ENCODE data around the gene TTF1. TPM values are rescaled to one million over a fixed set of nuclear protein-coding genes. Genes with fewer than 3 reads are reported as not detected.
A peak's percentile ranks its signal among the peaks of the same experiment; 100 is the strongest.

Gene TTF1
- total and polyA plus RNA-seq, 10 of the 15 experiments (the other 5 are each of a cell fraction or from before 2014, with no cell fraction given): 11.3 to 25.5 (median 16.0) TPM

- TF ChIP-seq ZBTB40 (IDR thresholded peaks at IDR 0.05; ENCODE audit: borderline replicate concordance) (no peak), POU2F2 (IDR thresholded peaks at IDR 0.05; ENCODE audit: borderline replicate concordance, low read depth, low read length) (no peak), MYC (IDR thresholded peaks at IDR 0.05; ENCODE audit: insufficient read depth, insufficient read length, insufficient replicate concordance, low read length, severe bottlenecking) (no peak), ZNF622 (IDR thresholded peaks at IDR 0.05) (no peak), MXI1 (IDR thresholded peaks at IDR 0.05; ENCODE audit: low read depth, low read length) (0 out of 2 replicates have a peak, but pooled peaks have one; percentile 29), SMC3 (IDR thresholded peaks at IDR 0.05; ENCODE audit: borderline replicate concordance, low read length) (peak; percentile 75), CBFB (IDR thresholded peaks at IDR 0.05; ENCODE audit: low read depth) (no peak), EP300 (IDR thresholded peaks at IDR 0.05; ENCODE audit: borderline replicate concordance in 1 of 2, control insufficient read depth in 1 of 2, low read depth in 2 of 2, low read length in 2 of 2) (no peak), PAX8 (IDR thresholded peaks at IDR 0.05) (no peak), KLF5 (IDR thresholded peaks at IDR 0.05; ENCODE audit: partially characterized antibody) (no peak), PBX3 (IDR thresholded peaks at IDR 0.05; ENCODE audit: insufficient replicate concordance, low read depth, low read length) (no peak), BRCA1 (IDR thresholded peaks at IDR 0.05; ENCODE audit: low read depth, low read length) (no peak), CHD4 (IDR thresholded peaks at IDR 0.05) (no peak)
- TF ChIP-seq, protein P1, sequence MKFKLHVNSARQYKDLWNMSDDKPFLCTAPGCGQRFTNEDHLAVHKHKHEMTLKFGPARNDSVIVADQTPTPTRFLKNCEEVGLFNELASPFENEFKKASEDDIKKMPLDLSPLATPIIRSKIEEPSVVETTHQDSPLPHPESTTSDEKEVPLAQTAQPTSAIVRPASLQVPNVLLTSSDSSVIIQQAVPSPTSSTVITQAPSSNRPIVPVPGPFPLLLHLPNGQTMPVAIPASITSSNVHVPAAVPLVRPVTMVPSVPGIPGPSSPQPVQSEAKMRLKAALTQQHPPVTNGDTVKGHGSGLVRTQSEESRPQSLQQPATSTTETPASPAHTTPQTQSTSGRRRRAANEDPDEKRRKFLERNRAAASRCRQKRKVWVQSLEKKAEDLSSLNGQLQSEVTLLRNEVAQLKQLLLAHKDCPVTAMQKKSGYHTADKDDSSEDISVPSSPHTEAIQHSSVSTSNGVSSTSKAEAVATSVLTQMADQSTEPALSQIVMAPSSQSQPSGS (IDR thresholded peaks at IDR 0.05; ENCODE audit: low read length): no peak
- TF ChIP-seq, protein P2, sequence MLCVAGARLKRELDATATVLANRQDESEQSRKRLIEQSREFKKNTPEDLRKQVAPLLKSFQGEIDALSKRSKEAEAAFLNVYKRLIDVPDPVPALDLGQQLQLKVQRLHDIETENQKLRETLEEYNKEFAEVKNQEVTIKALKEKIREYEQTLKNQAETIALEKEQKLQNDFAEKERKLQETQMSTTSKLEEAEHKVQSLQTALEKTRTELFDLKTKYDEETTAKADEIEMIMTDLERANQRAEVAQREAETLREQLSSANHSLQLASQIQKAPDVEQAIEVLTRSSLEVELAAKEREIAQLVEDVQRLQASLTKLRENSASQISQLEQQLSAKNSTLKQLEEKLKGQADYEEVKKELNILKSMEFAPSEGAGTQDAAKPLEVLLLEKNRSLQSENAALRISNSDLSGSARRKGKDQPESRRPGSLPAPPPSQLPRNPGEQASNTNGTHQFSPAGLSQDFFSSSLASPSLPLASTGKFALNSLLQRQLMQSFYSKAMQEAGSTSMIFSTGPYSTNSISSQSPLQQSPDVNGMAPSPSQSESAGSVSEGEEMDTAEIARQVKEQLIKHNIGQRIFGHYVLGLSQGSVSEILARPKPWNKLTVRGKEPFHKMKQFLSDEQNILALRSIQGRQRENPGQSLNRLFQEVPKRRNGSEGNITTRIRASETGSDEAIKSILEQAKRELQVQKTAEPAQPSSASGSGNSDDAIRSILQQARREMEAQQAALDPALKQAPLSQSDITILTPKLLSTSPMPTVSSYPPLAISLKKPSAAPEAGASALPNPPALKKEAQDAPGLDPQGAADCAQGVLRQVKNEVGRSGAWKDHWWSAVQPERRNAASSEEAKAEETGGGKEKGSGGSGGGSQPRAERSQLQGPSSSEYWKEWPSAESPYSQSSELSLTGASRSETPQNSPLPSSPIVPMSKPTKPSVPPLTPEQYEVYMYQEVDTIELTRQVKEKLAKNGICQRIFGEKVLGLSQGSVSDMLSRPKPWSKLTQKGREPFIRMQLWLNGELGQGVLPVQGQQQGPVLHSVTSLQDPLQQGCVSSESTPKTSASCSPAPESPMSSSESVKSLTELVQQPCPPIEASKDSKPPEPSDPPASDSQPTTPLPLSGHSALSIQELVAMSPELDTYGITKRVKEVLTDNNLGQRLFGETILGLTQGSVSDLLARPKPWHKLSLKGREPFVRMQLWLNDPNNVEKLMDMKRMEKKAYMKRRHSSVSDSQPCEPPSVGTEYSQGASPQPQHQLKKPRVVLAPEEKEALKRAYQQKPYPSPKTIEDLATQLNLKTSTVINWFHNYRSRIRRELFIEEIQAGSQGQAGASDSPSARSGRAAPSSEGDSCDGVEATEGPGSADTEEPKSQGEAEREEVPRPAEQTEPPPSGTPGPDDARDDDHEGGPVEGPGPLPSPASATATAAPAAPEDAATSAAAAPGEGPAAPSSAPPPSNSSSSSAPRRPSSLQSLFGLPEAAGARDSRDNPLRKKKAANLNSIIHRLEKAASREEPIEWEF (IDR thresholded peaks at IDR 0.05; ENCODE audit: insufficient replicate concordance, low read depth, low read length): no peak
- TF ChIP-seq, protein P3, sequence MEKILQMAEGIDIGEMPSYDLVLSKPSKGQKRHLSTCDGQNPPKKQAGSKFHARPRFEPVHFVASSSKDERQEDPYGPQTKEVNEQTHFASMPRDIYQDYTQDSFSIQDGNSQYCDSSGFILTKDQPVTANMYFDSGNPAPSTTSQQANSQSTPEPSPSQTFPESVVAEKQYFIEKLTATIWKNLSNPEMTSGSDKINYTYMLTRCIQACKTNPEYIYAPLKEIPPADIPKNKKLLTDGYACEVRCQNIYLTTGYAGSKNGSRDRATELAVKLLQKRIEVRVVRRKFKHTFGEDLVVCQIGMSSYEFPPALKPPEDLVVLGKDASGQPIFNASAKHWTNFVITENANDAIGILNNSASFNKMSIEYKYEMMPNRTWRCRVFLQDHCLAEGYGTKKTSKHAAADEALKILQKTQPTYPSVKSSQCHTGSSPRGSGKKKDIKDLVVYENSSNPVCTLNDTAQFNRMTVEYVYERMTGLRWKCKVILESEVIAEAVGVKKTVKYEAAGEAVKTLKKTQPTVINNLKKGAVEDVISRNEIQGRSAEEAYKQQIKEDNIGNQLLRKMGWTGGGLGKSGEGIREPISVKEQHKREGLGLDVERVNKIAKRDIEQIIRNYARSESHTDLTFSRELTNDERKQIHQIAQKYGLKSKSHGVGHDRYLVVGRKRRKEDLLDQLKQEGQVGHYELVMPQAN (conservative IDR thresholded peaks at IDR 0.05): no peak
These were observed 4.5 kb upstream of the TTF1 start (continued) for GRCh38 chr9:132411091-132411508.

Measured in GM12878 (cell line).